MCF 10A (cell line): ENCODE data around the gene SMIM35. TPM values are rescaled to one million over a fixed set of nuclear protein-coding genes. Genes with fewer than 3 reads are reported as not detected.

Experiments
- BruUV-seq: library from RNA; stranded (reverse); fragments of 400-500 nt; replicated peaks from 2 replicates; lab custom pipeline; 2021; lab: Mats Ljungman, UMichigan
- CTCF ChIA-PET: fragments of 300-600 bp; sonication (Branson Sonifier 250); formaldehyde crosslinking; extraction: SDS; loops from one replicate; lab custom pipeline; 2021; ENCODE audit warnings: antibody characterized with exemption, inconsistent platforms; lab: Yijun Ruan, JAX
- POLR2A ChIA-PET: fragments of 300-600, 350-650 bp; sonication (Branson Sonifier 250); formaldehyde crosslinking; extraction: SDS; loops from one replicate; lab custom pipeline; 2020; ENCODE audit warnings: antibody characterized with exemption, inconsistent platforms; lab: Yijun Ruan, JAX
- DNase-seq: peaks from one replicate; pipeline ENCODE4 v3.0.0-alpha.2; 2018; ENCODE audit not compliant: unreplicated experiment
- H3K27ac Mint-ChIP-seq: one replicate; pipeline ENCODE4 v1.8.0; 2022; ENCODE audit warnings: mild to moderate bottlenecking, low read depth, mixed read lengths; ENCODE audit not compliant: unreplicated experiment
- H3K27me3 Mint-ChIP-seq: one replicate; pipeline ENCODE4 v1.8.0; 2022; ENCODE audit warnings: mixed read lengths; ENCODE audit not compliant: insufficient read depth, unreplicated experiment
- H3K36me3 Mint-ChIP-seq: one replicate; pipeline ENCODE4 v1.8.0; 2022; ENCODE audit warnings: mild to moderate bottlenecking, moderate library complexity, mixed read lengths; ENCODE audit not compliant: insufficient read depth, unreplicated experiment
- H3K4me1 Mint-ChIP-seq: one replicate; pipeline ENCODE4 v1.8.0; 2022; ENCODE audit warnings: mixed read lengths; ENCODE audit not compliant: insufficient read depth, unreplicated experiment
- H3K4me3 Mint-ChIP-seq: one replicate; pipeline ENCODE4 v1.8.0; 2022; ENCODE audit warnings: mild to moderate bottlenecking, moderate library complexity, mixed read lengths; ENCODE audit not compliant: unreplicated experiment
- H3K9me3 Mint-ChIP-seq: one replicate; pipeline ENCODE4 v1.8.0; 2022; ENCODE audit warnings: mixed read lengths; ENCODE audit not compliant: unreplicated experiment
- intact Hi-C: fragments of 100-400 bp; cut with micrococcal nuclease; formaldehyde crosslinking; loops from 2 replicates; pipeline ENCODE4 v1.14.1; 2022
- total RNA-seq: library from RNA; stranded (reverse); gene quantifications from 2 replicates; pipeline ENCODE4 v1.2.3, GENCODE V29; 2022
- TF ChIP-seq, protein P1 (sequence below): fragments of 200-600 bp; IDR thresholded peaks from one replicate; pipeline ENCODE4 v1.8.0; 2022; ENCODE audit warnings: antibody characterized with exemption, mild to moderate bottlenecking; ENCODE audit not compliant: unreplicated experiment

Gene SMIM35
- total RNA-seq, 1 experiment from 2014 or later: not detected

- no peaks in the 10 kb centered on the region for H3K36me3 Mint-ChIP-seq
- BruUV-seq: no TSS peak
- no peak overlapping the region for H3K4me3 Mint-ChIP-seq
- DNase-seq: no peak
- TF ChIP-seq, protein P1, sequence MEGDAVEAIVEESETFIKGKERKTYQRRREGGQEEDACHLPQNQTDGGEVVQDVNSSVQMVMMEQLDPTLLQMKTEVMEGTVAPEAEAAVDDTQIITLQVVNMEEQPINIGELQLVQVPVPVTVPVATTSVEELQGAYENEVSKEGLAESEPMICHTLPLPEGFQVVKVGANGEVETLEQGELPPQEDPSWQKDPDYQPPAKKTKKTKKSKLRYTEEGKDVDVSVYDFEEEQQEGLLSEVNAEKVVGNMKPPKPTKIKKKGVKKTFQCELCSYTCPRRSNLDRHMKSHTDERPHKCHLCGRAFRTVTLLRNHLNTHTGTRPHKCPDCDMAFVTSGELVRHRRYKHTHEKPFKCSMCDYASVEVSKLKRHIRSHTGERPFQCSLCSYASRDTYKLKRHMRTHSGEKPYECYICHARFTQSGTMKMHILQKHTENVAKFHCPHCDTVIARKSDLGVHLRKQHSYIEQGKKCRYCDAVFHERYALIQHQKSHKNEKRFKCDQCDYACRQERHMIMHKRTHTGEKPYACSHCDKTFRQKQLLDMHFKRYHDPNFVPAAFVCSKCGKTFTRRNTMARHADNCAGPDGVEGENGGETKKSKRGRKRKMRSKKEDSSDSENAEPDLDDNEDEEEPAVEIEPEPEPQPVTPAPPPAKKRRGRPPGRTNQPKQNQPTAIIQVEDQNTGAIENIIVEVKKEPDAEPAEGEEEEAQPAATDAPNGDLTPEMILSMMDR: no peak
- peaks cover 12% of the 10 kb centered on the region for H3K27me3 Mint-ChIP-seq
- no peak overlapping the region for H3K27ac Mint-ChIP-seq
- ChIA-PET POLR2A (no interaction called here), CTCF (no interaction called here)
- peaks cover 5% of the 10 kb centered on the region for H3K4me1 Mint-ChIP-seq
- H3K9me3 Mint-ChIP-seq: no peaks in the 10 kb centered on the region
- intact Hi-C loops: no loop called here
These were observed 8.7 kb upstream of the SMIM35 start for GRCh38 chr11:118095493-118095892.

DNA sequence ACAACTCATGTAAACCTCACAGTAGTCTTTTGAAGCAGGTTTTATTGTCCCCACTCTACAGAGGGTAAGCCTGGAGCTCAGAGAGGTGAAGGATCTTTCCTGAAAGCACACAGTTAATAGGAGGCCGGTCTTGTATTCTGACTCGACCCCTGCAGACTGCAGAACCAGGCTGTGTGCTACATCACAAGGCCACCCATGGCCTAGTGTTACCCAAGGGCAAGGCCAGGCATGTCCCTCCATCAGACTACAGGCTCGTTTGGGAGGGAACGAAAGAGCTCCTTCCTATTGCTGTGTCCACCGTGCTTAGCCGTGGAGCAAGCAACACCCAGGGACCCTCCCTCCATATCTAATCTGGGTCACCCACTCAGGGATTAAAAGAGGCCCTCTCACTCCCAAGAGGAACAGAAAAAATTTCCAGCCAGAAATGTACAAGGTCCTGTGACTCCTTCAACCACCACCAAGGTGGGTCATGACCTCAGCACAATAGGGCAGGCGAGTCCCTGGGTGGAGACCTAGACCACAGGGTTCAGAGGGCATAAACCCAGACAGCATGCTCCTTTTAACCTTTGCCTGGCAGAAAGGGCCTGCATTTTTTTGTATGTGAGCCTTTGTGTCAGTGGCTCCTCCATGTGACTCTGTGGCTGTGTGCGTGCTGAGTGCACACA is 6.3 kb upstream of the SMIM35 start:
- Mint-ChIP-seq H3K4me1 (peaks cover 6% of the 10 kb centered on the region), H3K4me3 (no peak overlapping the region), H3K27me3 (peaks cover 7% of the 10 kb centered on the region), H3K36me3 (no peaks in the 10 kb centered on the region), H3K9me3 (no peaks in the 10 kb centered on the region), H3K27ac (peak overlapping the region; percentile 11)
- CTCF ChIA-PET: interaction anchor here (0.5 to 1.3 kb wide), 2 partner anchors 15 to 41 kb away, joined by 3 to 4 read pairs; no protein-coding TSS in a partner anchor
- BruUV-seq: no TSS peak
- TF ChIP-seq, protein P1: no peak
- POLR2A ChIA-PET: interaction anchor here (0.7 to 1.1 kb wide), 3 partner anchors 18 to 274 kb away, joined by 3 read pairs; no protein-coding TSS in a partner anchor
- intact Hi-C loops: no loop called here
- DNase-seq: peak; percentile 28

GRCh38 chr11:118091690-118092089 is 4.9 kb upstream of the SMIM35 start:
- TF ChIP-seq, protein P1: no peak
- Mint-ChIP-seq H3K27ac (no peak overlapping the region), H3K4me1 (peaks cover 6% of the 10 kb centered on the region), H3K4me3 (no peak overlapping the region), H3K9me3 (no peaks in the 10 kb centered on the region), H3K27me3 (no peaks in the 10 kb centered on the region), H3K36me3 (no peaks in the 10 kb centered on the region)
- intact Hi-C loops: no loop called here
- BruUV-seq: no TSS peak
- no peak for DNase-seq
- ChIA-PET CTCF (interaction anchor here (0.6 to 1.3 kb wide), 2 partner anchors 13 kb away, joined by 3 to 4 read pairs; no protein-coding TSS in a partner anchor), POLR2A (interaction anchor here (0.8 kb wide), 1 partner anchor 76 kb away, joined by 3 read pairs; no protein-coding TSS in a partner anchor)

DNA sequence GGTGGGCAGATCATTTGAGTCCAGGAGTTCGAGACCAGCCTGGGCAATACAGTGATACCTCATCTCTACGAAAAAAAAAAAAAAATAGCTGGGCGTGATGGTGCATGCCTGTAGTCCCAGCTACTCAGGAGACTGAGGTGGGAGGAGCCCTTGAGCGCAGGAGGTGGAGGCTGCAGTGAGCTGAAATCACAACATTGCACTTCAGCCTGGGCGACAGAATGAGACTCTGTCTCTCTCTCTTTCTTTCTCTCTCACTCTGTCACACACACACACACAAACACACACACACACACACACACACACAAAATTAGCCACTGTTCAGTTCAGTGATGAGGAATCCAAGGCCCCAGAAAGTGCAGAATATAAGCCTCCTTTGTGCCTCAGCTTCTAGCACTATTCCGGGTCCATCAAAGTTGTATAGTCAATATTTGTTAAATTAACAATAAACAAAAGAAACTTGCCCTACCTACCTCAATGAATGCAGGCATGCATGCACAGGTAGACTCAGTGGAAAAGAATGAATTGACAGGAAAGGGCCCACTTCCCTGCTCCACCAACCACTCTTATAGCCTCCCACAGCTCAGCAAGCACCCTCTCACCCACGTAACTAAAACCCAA is 3.9 kb upstream of the SMIM35 start:
- no peak overlapping the region for H3K27ac Mint-ChIP-seq
- ChIA-PET POLR2A (interaction anchor here (0.7 to 0.9 kb wide), 3 partner anchors 12 to 33 kb away, joined by 3 to 5 read pairs (median 4); partner anchors contain the start of gene TMPRSS4), CTCF (interaction anchor here (0.7 kb wide), 1 partner anchor 149 kb away, joined by 7 read pairs; no protein-coding TSS in a partner anchor)
- TF ChIP-seq, protein P1: no peak
- H3K4me1 Mint-ChIP-seq: peaks cover 6% of the 10 kb centered on the region
- H3K27me3 Mint-ChIP-seq: no peaks in the 10 kb centered on the region
- intact Hi-C loops: no loop called here
- no peak overlapping the region for H3K4me3 Mint-ChIP-seq
- H3K9me3 Mint-ChIP-seq: no peaks in the 10 kb centered on the region
- DNase-seq: no peak
- no peaks in the 10 kb centered on the region for H3K36me3 Mint-ChIP-seq
- no TSS peak for BruUV-seq
